ENCODE data around the gene NCDN. TPM values are rescaled to one million over a fixed set of nuclear protein-coding genes. Genes with fewer than 3 reads are reported as not detected.

The NCDN gene, protein sequence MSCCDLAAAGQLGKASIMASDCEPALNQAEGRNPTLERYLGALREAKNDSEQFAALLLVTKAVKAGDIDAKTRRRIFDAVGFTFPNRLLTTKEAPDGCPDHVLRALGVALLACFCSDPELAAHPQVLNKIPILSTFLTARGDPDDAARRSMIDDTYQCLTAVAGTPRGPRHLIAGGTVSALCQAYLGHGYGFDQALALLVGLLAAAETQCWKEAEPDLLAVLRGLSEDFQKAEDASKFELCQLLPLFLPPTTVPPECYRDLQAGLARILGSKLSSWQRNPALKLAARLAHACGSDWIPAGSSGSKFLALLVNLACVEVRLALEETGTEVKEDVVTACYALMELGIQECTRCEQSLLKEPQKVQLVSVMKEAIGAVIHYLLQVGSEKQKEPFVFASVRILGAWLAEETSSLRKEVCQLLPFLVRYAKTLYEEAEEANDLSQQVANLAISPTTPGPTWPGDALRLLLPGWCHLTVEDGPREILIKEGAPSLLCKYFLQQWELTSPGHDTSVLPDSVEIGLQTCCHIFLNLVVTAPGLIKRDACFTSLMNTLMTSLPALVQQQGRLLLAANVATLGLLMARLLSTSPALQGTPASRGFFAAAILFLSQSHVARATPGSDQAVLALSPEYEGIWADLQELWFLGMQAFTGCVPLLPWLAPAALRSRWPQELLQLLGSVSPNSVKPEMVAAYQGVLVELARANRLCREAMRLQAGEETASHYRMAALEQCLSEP
- polyA plus RNA-seq (2013, experiment 1 of 2): 31.5 TPM
- polyA plus RNA-seq (2013, experiment 2 of 2): 23.2 TPM

GRCh38 chr1:35557611-35558373 is at the start of gene NCDN:
Gene NCDN, plus strand, starts transcription at chr1:35557799. Its CDS starts 392 bp downstream, at chr1:35558191.
- peaks cover 42% of the 10 kb centered on the region for H3K36me3 ChIP-seq (ENCODE audit: insufficient read depth, low read length)
- H3K27me3 ChIP-seq (ENCODE audit: insufficient read depth, low read length): no peaks in the 10 kb centered on the region
- peaks cover 32% of the 10 kb centered on the region for H3K4me1 ChIP-seq (ENCODE audit: insufficient read depth, low read length)
- H3K9me3 ChIP-seq (ENCODE audit: insufficient read depth, low read depth, low read length): no peaks in the 10 kb centered on the region
- H3K4me3 ChIP-seq (ENCODE audit: low read length): peak within 1 kb of the TSS; percentile 91
- peak within 1 kb of the TSS; percentile 91 for H3K9ac ChIP-seq (ENCODE audit: low read depth, low read length)
- under 1% methylated on average over 58 of the region's 58 CpGs for WGBS
- H3K27ac ChIP-seq (ENCODE audit: low read depth, low read length): peak within 1 kb of the TSS; percentile 99

DNA sequence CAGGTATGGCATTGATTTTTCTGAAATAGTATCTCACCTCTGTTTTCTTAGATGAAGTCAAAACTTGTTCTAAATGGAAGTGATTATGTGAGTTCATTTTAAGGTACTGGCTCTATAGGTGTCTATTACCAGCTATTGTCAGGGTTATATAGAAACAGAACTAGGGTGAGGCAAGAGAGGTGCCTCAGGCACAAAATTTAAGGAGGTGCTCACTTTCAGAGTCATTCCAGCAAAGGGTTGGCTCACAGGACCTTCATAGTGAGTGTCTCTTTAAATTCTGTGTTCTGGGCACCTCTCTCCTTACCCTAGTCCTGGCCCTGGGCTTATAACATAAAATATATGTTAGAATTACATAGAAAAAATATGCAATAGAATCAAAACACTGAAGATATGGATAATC is 49.7 kb upstream of the NCDN start:
- Histone ChIP-seq H3K27me3 (ENCODE audit: insufficient read depth, low read length) (no peaks in the 10 kb centered on the region), H3K27ac (ENCODE audit: low read depth, low read length) (no peak overlapping the region), H3K4me3 (ENCODE audit: low read length) (no peak overlapping the region), H3K4me1 (ENCODE audit: insufficient read depth, low read length) (no peaks in the 10 kb centered on the region), H3K9me3 (ENCODE audit: insufficient read depth, low read depth, low read length) (no peaks in the 10 kb centered on the region), H3K36me3 (ENCODE audit: insufficient read depth, low read length) (peaks cover 26% of the 10 kb centered on the region), H3K9ac (ENCODE audit: low read depth, low read length) (no peak overlapping the region)

DNA sequence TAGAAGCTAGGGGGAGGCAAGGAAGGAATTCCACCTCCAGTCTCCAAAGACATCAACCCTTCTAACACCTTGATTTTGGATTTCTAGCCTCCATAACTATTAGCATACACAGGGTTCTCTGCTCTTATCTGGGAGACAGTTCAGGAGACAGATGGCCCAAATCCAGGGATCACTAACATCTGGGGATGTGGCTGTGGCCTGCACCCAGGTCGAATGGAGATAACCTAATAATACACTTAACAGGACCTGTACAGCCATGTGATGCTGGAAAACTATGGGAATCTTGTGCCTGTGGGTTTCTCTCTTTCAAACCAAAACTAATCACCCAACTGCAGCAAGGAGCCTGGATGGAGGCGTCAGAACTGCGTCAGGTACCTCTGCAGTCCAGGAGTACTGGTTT is 48.0 kb upstream of the NCDN start:
- H3K9me3 ChIP-seq (ENCODE audit: insufficient read depth, low read depth, low read length): no peaks in the 10 kb centered on the region
- H3K9ac ChIP-seq (ENCODE audit: low read depth, low read length): no peak overlapping the region
- H3K4me3 ChIP-seq (ENCODE audit: low read length): no peak overlapping the region
- H3K27me3 ChIP-seq (ENCODE audit: insufficient read depth, low read length): no peaks in the 10 kb centered on the region
- H3K4me1 ChIP-seq (ENCODE audit: insufficient read depth, low read length): no peaks in the 10 kb centered on the region
- 97% methylated on average over 3 of the region's 3 CpGs for WGBS
- H3K27ac ChIP-seq (ENCODE audit: low read depth, low read length): no peak overlapping the region
- H3K36me3 ChIP-seq (ENCODE audit: insufficient read depth, low read length): peaks cover 24% of the 10 kb centered on the region

- WGBS: 94% methylated on average over 1 of the region's 2 CpGs
- no peaks in the 10 kb centered on the region; the same call in 1 of the 2 replicates for H3K9me3 ChIP-seq (ENCODE audit: insufficient read depth, low read depth, low read length)
Measured at GRCh38 chr1:35511305-35511704, 46.3 kb upstream of the NCDN start.

GRCh38 chr1:35518183-35518582 is 39.4 kb upstream of the NCDN start:
- no peak overlapping the region for H3K9ac ChIP-seq (ENCODE audit: low read depth, low read length)

More at GRCh38 chr1:35511305-35511704, 46.3 kb upstream of the NCDN start:
- H3K9ac ChIP-seq (ENCODE audit: low read depth, low read length): no peak overlapping the region
- H3K4me3 ChIP-seq (ENCODE audit: low read length): no peak overlapping the region
- H3K4me1 ChIP-seq (ENCODE audit: insufficient read depth, low read length): no peaks in the 10 kb centered on the region
- peaks cover 9% of the 10 kb centered on the region for H3K36me3 ChIP-seq (ENCODE audit: insufficient read depth, low read length)
- no peak overlapping the region for H3K27ac ChIP-seq (ENCODE audit: low read depth, low read length)
- no peaks in the 10 kb centered on the region for H3K27me3 ChIP-seq (ENCODE audit: insufficient read depth, low read length)

GRCh38 chr1:35519432-35519831 is 38.2 kb upstream of the NCDN start:
- no peaks in the 10 kb centered on the region for H3K27me3 ChIP-seq (ENCODE audit: insufficient read depth, low read length)
- no peak overlapping the region for H3K4me3 ChIP-seq (ENCODE audit: low read length)
- H3K4me1 ChIP-seq (ENCODE audit: insufficient read depth, low read length): peaks cover 11% of the 10 kb centered on the region
- H3K36me3 ChIP-seq (ENCODE audit: insufficient read depth, low read length): no peaks in the 10 kb centered on the region
- peaks cover 9% of the 10 kb centered on the region for H3K9me3 ChIP-seq (ENCODE audit: insufficient read depth, low read depth, low read length)
- no peak overlapping the region for H3K27ac ChIP-seq (ENCODE audit: low read depth, low read length)
- 100% methylated on average over 1 of the region's 2 CpGs for WGBS
- H3K9ac ChIP-seq (ENCODE audit: low read depth, low read length): no peak overlapping the region

More at GRCh38 chr1:35518183-35518582, 39.4 kb upstream of the NCDN start:
- Histone ChIP-seq H3K36me3 (ENCODE audit: insufficient read depth, low read length) (no peaks in the 10 kb centered on the region), H3K27ac (ENCODE audit: low read depth, low read length) (no peak overlapping the region), H3K27me3 (ENCODE audit: insufficient read depth, low read length) (no peaks in the 10 kb centered on the region), H3K4me3 (ENCODE audit: low read length) (no peak overlapping the region), H3K9me3 (ENCODE audit: insufficient read depth, low read depth, low read length) (peaks cover 9% of the 10 kb centered on the region), H3K4me1 (ENCODE audit: insufficient read depth, low read length) (no peaks in the 10 kb centered on the region)
- WGBS: 100% methylated on average over 3 of the region's 3 CpGs

- Histone ChIP-seq H3K36me3 (ENCODE audit: insufficient read depth, low read length) (peaks cover 7% of the 10 kb centered on the region; the same call in 1 of the 2 replicates), H3K9ac (ENCODE audit: low read depth, low read length) (no peak overlapping the region), H3K4me1 (ENCODE audit: insufficient read depth, low read length) (peaks cover 19% of the 10 kb centered on the region), H3K9me3 (ENCODE audit: insufficient read depth, low read depth, low read length) (no peaks in the 10 kb centered on the region; the same call in 1 of the 2 replicates), H3K4me3 (ENCODE audit: low read length) (peak overlapping the region; percentile 3; the same call in 1 of the 2 replicates), H3K27ac (ENCODE audit: low read depth, low read length) (no peak overlapping the region), H3K27me3 (ENCODE audit: insufficient read depth, low read length) (no peaks in the 10 kb centered on the region)
- 100% methylated on average over 2 of the region's 2 CpGs for WGBS
Measured at GRCh38 chr1:35524106-35524505, 33.5 kb upstream of the NCDN start.

- Histone ChIP-seq H3K9ac (ENCODE audit: low read depth, low read length) (no peak overlapping the region), H3K4me3 (ENCODE audit: low read length) (no peak overlapping the region), H3K27ac (ENCODE audit: low read depth, low read length) (no peak overlapping the region), H3K27me3 (ENCODE audit: insufficient read depth, low read length) (no peaks in the 10 kb centered on the region), H3K9me3 (ENCODE audit: insufficient read depth, low read depth, low read length) (peaks cover 4% of the 10 kb centered on the region; the same call in 1 of the 2 replicates), H3K4me1 (ENCODE audit: insufficient read depth, low read length) (peaks cover 13% of the 10 kb centered on the region), H3K36me3 (ENCODE audit: insufficient read depth, low read length) (peaks cover 37% of the 10 kb centered on the region)
- 74% methylated on average over 5 of the region's 5 CpGs for WGBS
Measured at GRCh38 chr1:35530168-35530567, 27.4 kb upstream of the NCDN start.

- peaks cover 37% of the 10 kb centered on the region for H3K36me3 ChIP-seq (ENCODE audit: insufficient read depth, low read length)
- H3K4me1 ChIP-seq (ENCODE audit: insufficient read depth, low read length): peaks cover 19% of the 10 kb centered on the region
- 93% methylated on average over 2 of the region's 2 CpGs for WGBS
- H3K9me3 ChIP-seq (ENCODE audit: insufficient read depth, low read depth, low read length): peaks cover 4% of the 10 kb centered on the region; the same call in 1 of the 2 replicates
- H3K4me3 ChIP-seq (ENCODE audit: low read length): no peak overlapping the region
- no peaks in the 10 kb centered on the region for H3K27me3 ChIP-seq (ENCODE audit: insufficient read depth, low read length)
- no peak overlapping the region for H3K27ac ChIP-seq (ENCODE audit: low read depth, low read length)
- no peak overlapping the region for H3K9ac ChIP-seq (ENCODE audit: low read depth, low read length)
Measured at GRCh38 chr1:35530946-35531345, 26.7 kb upstream of the NCDN start.

DNA sequence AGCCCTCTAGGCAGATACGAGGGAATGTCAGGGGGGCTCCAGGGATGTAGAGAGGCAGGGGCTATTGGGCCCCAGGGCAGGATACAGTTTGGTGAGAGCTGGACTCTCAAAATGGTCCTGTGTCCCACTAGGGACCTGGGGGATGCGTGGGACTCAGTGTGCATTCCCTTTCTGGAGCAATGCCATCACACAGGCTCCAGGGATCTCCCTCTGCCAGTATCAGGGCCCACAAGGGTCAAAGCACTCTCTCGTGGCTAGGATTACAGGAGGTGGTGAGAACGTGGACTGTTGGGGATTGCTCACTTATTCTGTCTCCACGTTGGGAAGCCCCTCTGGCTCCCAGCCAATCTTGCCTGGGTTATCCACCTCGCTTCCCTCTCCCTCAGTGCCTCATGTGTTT is 26.2 kb upstream of the NCDN start:
- no peak overlapping the region for H3K9ac ChIP-seq (ENCODE audit: low read depth, low read length)
- no peaks in the 10 kb centered on the region for H3K27me3 ChIP-seq (ENCODE audit: insufficient read depth, low read length)
- H3K4me3 ChIP-seq (ENCODE audit: low read length): no peak overlapping the region
- no peak overlapping the region for H3K27ac ChIP-seq (ENCODE audit: low read depth, low read length)
- peaks cover 37% of the 10 kb centered on the region for H3K36me3 ChIP-seq (ENCODE audit: insufficient read depth, low read length)
- peaks cover 4% of the 10 kb centered on the region; the same call in 1 of the 2 replicates for H3K9me3 ChIP-seq (ENCODE audit: insufficient read depth, low read depth, low read length)
- 96% methylated on average over 6 of the region's 6 CpGs for WGBS
- H3K4me1 ChIP-seq (ENCODE audit: insufficient read depth, low read length): peaks cover 23% of the 10 kb centered on the region
